K562 (cell line): ENCODE results near the gene CTDSP2. TPM values are rescaled to one million over a fixed set of nuclear protein-coding genes. Genes with fewer than 3 reads are reported as not detected.

Source experiments
- ATF3 ChIP-seq, 2 experiments: fragments of 450-650 bp in 1 of 2; sonication (generic) in 1 of 2; formaldehyde crosslinking in 1 of 2; IDR thresholded peaks in 1 of 2; conservative IDR thresholded peaks in 1 of 2; 2 replicates each; pipeline versions ENCODE4 v1.6.1 to v1.8.1; 2016 to 2023; ENCODE audit warnings: mild to moderate bottlenecking in 2 of 2, moderate library complexity in 2 of 2, inconsistent platforms in 1 of 2, missing genetic modification reagents in 1 of 2
- GMEB1 ChIP-seq: fragments of 250-450 bp; sonication (Bioruptor Pico); IDR thresholded peaks from 2 replicates; pipeline ENCODE4 v1.4.0; 2020; ENCODE audit warnings: mild to moderate bottlenecking
- HNRNPH1 ChIP-seq: fragments of 200-400 bp; formaldehyde crosslinking; optimal IDR thresholded peaks from 2 replicates; pipeline ENCODE3; 2017; ENCODE audit warnings: low read depth, mild to moderate bottlenecking, low read length, moderate library complexity
- RBM17 ChIP-seq: fragments of 200-400 bp; formaldehyde crosslinking; IDR thresholded peaks from 2 replicates; pipeline ENCODE4 v1.6.1; 2017; ENCODE audit warnings: low read depth, mild to moderate bottlenecking, low read length, borderline replicate concordance
- RCOR1 ChIP-seq, 2 experiments: IDR thresholded peaks; 2 replicates each; pipeline ENCODE4 v1.6.1; 2012; ENCODE audit warnings: low read depth in 2 of 2, low read length in 2 of 2, borderline replicate concordance in 1 of 2, improper control_type of control experiment in 1 of 2
- ZNF134 ChIP-seq: fragments of 250-450 bp; sonication (Bioruptor Pico); conservative IDR thresholded peaks from 2 replicates; pipeline ENCODE4 v1.4.0; 2020
- ZNF253 ChIP-seq: fragments of 250-450 bp; sonication (Bioruptor Pico); conservative IDR thresholded peaks from 2 replicates; pipeline ENCODE4 v1.6.1; 2021; ENCODE audit warnings: mild to moderate bottlenecking
- ZNF398 ChIP-seq: fragments of 250-450 bp; sonication (Bioruptor Pico); IDR thresholded peaks from 2 replicates; pipeline ENCODE4 v1.8.0; 2021; ENCODE audit warnings: moderate library complexity, mild to moderate bottlenecking, inconsistent platforms
- polyA plus RNA-seq, 8 experiments: library from polyadenylated mRNA; depleted of rRNA in 4 of 8; stranded (reverse) in 5 of 8; unstranded in 3 of 8; fragments of >200 nt; fragmentation: Nextera tagmentation in 2 of 8; fragmentation: Illumina TruSeq in 1 of 8; extraction: Ambion mirVana in 2 of 8; extraction: Trizol in 1 of 8; gene quantifications; 2 replicates each; pipeline versions ENCODE4 v1.2.1 to v1.2.3, GENCODE V29; 2011 to 2014; ENCODE audit warnings: inconsistent platforms in 1 of 8, missing spikeins in 1 of 8
- total RNA-seq, 7 experiments: library from RNA; depleted of rRNA in 6 of 7; stranded (reverse); fragments of >200 nt in 6 of 7; fragmentation: Illumina TruSeq in 2 of 7; extraction: Trizol in 2 of 7; gene quantifications; 2 replicates each; pipeline versions ENCODE4 v1.2.1 to v1.2.3, GENCODE V29; 2011 to 2021; ENCODE audit warnings: low replicate concordance in 1 of 7

The CTDSP2 gene
- total and polyA plus RNA-seq, 9 of the 15 experiments (the other 6 are each of a cell fraction or from before 2014, with no cell fraction given), result 20.4 to 108 (median 47.7) TPM

- TF ChIP-seq ATF3 (IDR thresholded peaks at IDR 0.05), result peak; percentile 69
- no peak for TF ChIP-seq ATF3 (CRISPR knock-in tag; conservative IDR thresholded peaks at IDR 0.05)
- TF ChIP-seq RCOR1 (IDR thresholded peaks at IDR 0.05; ENCODE audit: borderline replicate concordance in 1 of 2, low read depth in 2 of 2, low read length in 2 of 2), result 0 out of 4 replicates have a peak, but pooled peaks of 1 of the 2 experiments have one; percentile 13
- TF ChIP-seq ZNF398 (CRISPR knock-in tag), result no peak
- no peak for TF ChIP-seq HNRNPH1
- no peak for TF ChIP-seq GMEB1 (CRISPR knock-in tag)
- no peak for TF ChIP-seq ZNF253 (CRISPR knock-in tag)
- no peak for TF ChIP-seq ZNF134
- TF ChIP-seq RBM17, result no peak
Measured at GRCh38 chr12:57849035-57849434, 2.5 kb upstream of the CTDSP2 start (continued).
